Esophagus muscularis mucosa (tissue), 4 donors: ENCODE results near the gene PASK. TPM values are rescaled to one million over a fixed set of nuclear protein-coding genes. Genes with fewer than 3 reads are reported as not detected.
"Not testable (repeated sequence)": the region's sequence is repeated elsewhere in the genome, so short reads cannot be mapped to it uniquely, and the experiment has no call there.

ENCODE experiments used
- DNase-seq: peaks from one replicate; pipeline ENCODE4 v3.0.0-alpha.2; 2017; ENCODE audit errors: extremely low spot score
- H3K27ac ChIP-seq, 4 donors: fragments of 200-600 bp; sonication (generic); replicated peaks in 1 of 4; 1 replicate in 3 of 4; 2 replicates in 1 of 4; pipeline ENCODE4 v1.5.1; 2016 to 2019; ENCODE audit warnings: mild to moderate bottlenecking in 1 of 4
- H3K27me3 ChIP-seq, 4 donors: fragments of 200-600 bp; sonication (generic); one replicate each; pipeline versions ENCODE4 v1.5.1 to v1.6.0; 2016 to 2019
- H3K36me3 ChIP-seq, 4 donors: fragments of 200-600 bp; sonication (generic); one replicate each; pipeline ENCODE4 v1.5.1; 2016 to 2019
- H3K4me1 ChIP-seq, 4 donors: fragments of 200-600 bp; sonication (generic); one replicate each; pipeline ENCODE4 v1.5.1; 2016 to 2019
- H3K4me3 ChIP-seq, 4 donors: fragments of 200-600 bp; sonication (generic); 1 replicate in 2 of 4; 2 replicates in 2 of 4; pipeline ENCODE4 v1.5.1; 2016 to 2019; ENCODE audit warnings: mild to moderate bottlenecking in 4 of 4, moderate library complexity in 1 of 4
- H3K9me3 ChIP-seq, 4 donors: fragments of 200-600 bp; sonication (generic); 1 replicate in 3 of 4; 2 replicates in 1 of 4; pipeline ENCODE4 v1.5.1; 2016 to 2019
- CTCF ChIP-seq, 3 experiments: fragments of 200-600 bp in 2 of 3; fragments of 450-650 bp in 1 of 3; sonication (generic) in 2 of 3; IDR thresholded peaks; one replicate each; pipeline ENCODE4 v1.5.1; 2017 to 2019; ENCODE audit warnings: antibody characterized with exemption in 3 of 3, mild to moderate bottlenecking in 2 of 3, moderate library complexity in 1 of 3
- EP300 ChIP-seq: sonication (generic); formaldehyde crosslinking; IDR thresholded peaks from one replicate; pipeline ENCODE4 v1.6.1; 2017; ENCODE audit warnings: antibody characterized with exemption
- POLR2A ChIP-seq: fragments of 450-650 bp; IDR thresholded peaks from one replicate; pipeline ENCODE4 v1.6.1; 2017; ENCODE audit warnings: antibody characterized with exemption, moderate library complexity, mild to moderate bottlenecking, low read depth
- POLR2AphosphoS5 ChIP-seq, 2 donors: sonication (generic); formaldehyde crosslinking; IDR thresholded peaks; one replicate each; pipeline ENCODE4 v1.6.1; 2017; ENCODE audit warnings: antibody characterized with exemption in 2 of 2
- WGBS: methylation state at CpG from one replicate; pipeline ENCODE4 v1.1.5; 2018; 5-methylcytosine and 5-hydroxymethylcytosine counted together
- intact Hi-C: fragments of 100-400 bp; cut with DNase I; formaldehyde crosslinking; loops from one replicate; pipeline ENCODE4 v1.15.1; 2023
- total RNA-seq, 4 donors: library from RNA; depleted of rRNA; stranded (reverse); fragments of >200 nt; gene quantifications; one replicate each; pipeline versions ENCODE4 v1.1.0 to v1.2.1, GENCODE V29; 2016

The PASK gene
- total RNA-seq, 4 donors from 2014 or later: 1.5 to 3.3 (median 2.2) TPM

- Histone ChIP-seq H3K9me3 (no peaks in the 10 kb centered on the region), H3K27ac (no peak overlapping the region), H3K4me3 (no peak overlapping the region), H3K27me3 (no peaks in the 10 kb centered on the region), H3K4me1 (peaks cover 0 to 15% (median 0%) of the 10 kb centered on the region in 4 donors), H3K36me3 (peaks cover 27 to 99% (median 90%) of the 10 kb centered on the region in 4 donors)
- 89% methylated on average over 6 of the region's 6 CpGs for WGBS
- no peak for DNase-seq
- TF ChIP-seq CTCF (IDR thresholded peaks at IDR 0.05): no peak
- TF ChIP-seq POLR2A: no peak
- TF ChIP-seq EP300: no peak
- TF ChIP-seq POLR2AphosphoS5 (IDR thresholded peaks at IDR 0.05): no peak
- intact Hi-C loops: no loop called here
These were observed 54.3 kb downstream of the PASK start for GRCh38 chr2:241094924-241095420.

- Histone ChIP-seq H3K36me3 (peaks cover 27 to 99% (median 89%) of the 10 kb centered on the region in 4 donors), H3K4me3 (no peak overlapping the region), H3K9me3 (no peaks in the 10 kb centered on the region), H3K4me1 (peaks cover 0 to 10% (median 0%) of the 10 kb centered on the region in 4 donors), H3K27ac (no peak overlapping the region), H3K27me3 (no peaks in the 10 kb centered on the region)
- intact Hi-C loops: no loop called here
- TF ChIP-seq POLR2AphosphoS5 (IDR thresholded peaks at IDR 0.05) (no peak), EP300 (no peak), POLR2A (no peak), CTCF (IDR thresholded peaks at IDR 0.05) (no peak)
- WGBS: 94% methylated on average over 7 of the region's 7 CpGs
- no peak for DNase-seq
These were observed 55.1 kb downstream of the PASK start for GRCh38 chr2:241094172-241094571.

GRCh38 chr2:241093133-241093781 lies 56.0 kb downstream of the PASK start:
- H3K36me3 ChIP-seq: peaks cover 27 to 100% (median 89%) of the 10 kb centered on the region in 4 donors
- intact Hi-C loops, H3K4me1 ChIP-seq, H3K4me3 ChIP-seq, H3K9me3 ChIP-seq, H3K27me3 ChIP-seq, H3K27ac ChIP-seq, DNase-seq: not testable (repeated sequence)
- 79% methylated on average over 10 of the region's 10 CpGs for WGBS

GRCh38 chr2:241092677-241093076 lies 56.6 kb downstream of the PASK start:
- WGBS: 79% methylated on average over 8 of the region's 8 CpGs
- DNase-seq: no peak
- intact Hi-C loops: no loop called here
- Histone ChIP-seq H3K9me3 (no peaks in the 10 kb centered on the region), H3K36me3 (peaks cover 27 to 100% (median 91%) of the 10 kb centered on the region in 4 donors), H3K27me3 (no peaks in the 10 kb centered on the region), H3K4me3 (no peak overlapping the region), H3K4me1 (no peaks in the 10 kb centered on the region), H3K27ac (no peak overlapping the region)
- TF ChIP-seq POLR2A (no peak), EP300 (no peak), POLR2AphosphoS5 (IDR thresholded peaks at IDR 0.05) (no peak), CTCF (IDR thresholded peaks at IDR 0.05) (no peak)

- Histone ChIP-seq H3K9me3 (no peaks in the 10 kb centered on the region), H3K27me3 (no peaks in the 10 kb centered on the region), H3K4me3 (no peak overlapping the region), H3K36me3 (peaks cover 22 to 100% (median 93%) of the 10 kb centered on the region in 4 donors), H3K4me1 (no peaks in the 10 kb centered on the region), H3K27ac (no peak overlapping the region)
- no peak for DNase-seq
- intact Hi-C loops: no loop called here
- 85% methylated on average over 18 of the region's 22 CpGs for WGBS
- TF ChIP-seq CTCF (IDR thresholded peaks at IDR 0.05): no peak
- TF ChIP-seq POLR2A: no peak
- TF ChIP-seq EP300: no peak
- no peak for TF ChIP-seq POLR2AphosphoS5 (IDR thresholded peaks at IDR 0.05)
These were observed 57.4 kb downstream of the PASK start for GRCh38 chr2:241091734-241092445.
